Stimulated activated naive CD4-positive, alpha-beta T cell (primary cell): Measurements from ENCODE around the gene TREML2.

ENCODE experiments used
- DNase-seq, 6 experiments: peaks; one replicate each; lab custom pipeline; 2025; lab: John Stamatoyannopoulos, UW

TREML2 gene

DNA sequence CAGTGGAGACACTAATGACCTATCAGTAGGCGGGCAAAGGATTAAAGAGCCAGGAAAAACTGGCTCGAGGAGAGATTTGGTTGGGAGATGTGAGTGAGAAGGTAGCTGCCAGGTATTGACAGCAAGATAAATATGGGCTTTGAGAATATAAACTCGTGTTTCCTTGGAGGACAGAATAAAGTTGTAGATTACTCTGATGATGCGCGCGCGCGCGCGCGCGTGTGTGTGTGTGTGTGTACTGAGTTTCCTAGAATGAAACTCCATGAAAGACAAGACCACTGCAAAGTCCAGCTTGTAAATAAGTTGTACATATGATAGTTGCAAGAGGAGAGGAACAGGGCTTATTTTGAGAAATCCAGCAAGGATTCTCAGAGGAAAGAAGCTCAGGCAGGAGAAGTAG lies 24.8 kb downstream of the TREML2 start:
- DNase-seq, result no peak

DNA sequence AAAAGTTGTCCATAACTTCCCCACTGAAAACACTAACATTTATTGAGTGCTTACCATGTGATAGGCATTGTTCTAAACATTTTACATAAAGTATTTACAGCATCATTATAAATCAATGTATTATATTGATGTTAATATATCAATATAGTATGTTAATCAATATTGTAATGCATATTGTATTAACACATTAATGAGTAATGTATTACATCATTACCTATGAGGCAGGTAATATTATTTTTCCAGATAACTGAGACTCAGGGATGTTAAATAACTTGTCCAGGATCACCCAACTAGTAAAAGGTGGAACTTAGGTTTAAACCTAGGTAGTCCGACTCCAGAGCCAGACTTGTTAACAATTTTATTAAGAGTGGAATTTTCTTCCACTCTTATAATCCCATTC lies 25.9 kb downstream of the TREML2 start:
- DNase-seq, result no peak

DNA sequence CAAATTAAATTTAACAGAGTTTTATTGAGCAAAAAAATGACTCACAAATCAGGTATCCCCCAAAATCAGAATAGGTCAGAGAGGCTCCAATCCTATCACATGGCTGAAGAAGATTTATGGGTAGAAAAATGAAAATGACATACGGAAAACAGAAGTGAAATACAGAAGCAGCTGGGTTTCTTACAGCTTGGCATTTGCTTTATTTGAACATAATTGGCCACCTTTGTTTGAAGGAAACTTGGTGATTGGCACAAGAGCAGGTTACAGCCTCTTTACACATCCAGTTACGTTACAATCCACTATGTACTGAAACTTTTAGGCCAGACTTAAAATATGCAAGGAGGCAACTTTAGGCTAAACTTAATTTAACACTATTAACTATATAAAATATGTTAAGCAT lies 26.3 kb downstream of the TREML2 start:
- DNase-seq, result no peak

DNA sequence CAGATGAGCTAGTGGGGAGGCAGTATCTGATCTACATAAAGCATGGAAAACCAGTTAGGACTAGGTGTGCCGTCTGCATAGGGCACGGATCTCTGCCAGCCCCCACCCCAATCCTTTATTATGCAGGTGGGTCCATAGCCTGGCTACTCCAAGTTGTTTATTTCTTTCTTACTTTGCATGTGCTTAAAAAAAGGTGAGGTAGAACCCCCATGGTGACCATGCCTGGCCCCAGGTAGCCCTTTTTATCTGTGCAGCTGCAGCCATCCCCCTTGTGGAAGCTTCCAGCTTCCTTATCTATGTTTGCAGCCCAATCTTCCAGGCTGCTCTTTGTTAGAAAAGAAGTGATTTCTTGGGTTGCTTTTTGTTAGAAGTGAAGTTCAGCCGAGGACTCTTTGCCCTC lies 29.0 kb downstream of the TREML2 start:
- DNase-seq, result no peak

DNA sequence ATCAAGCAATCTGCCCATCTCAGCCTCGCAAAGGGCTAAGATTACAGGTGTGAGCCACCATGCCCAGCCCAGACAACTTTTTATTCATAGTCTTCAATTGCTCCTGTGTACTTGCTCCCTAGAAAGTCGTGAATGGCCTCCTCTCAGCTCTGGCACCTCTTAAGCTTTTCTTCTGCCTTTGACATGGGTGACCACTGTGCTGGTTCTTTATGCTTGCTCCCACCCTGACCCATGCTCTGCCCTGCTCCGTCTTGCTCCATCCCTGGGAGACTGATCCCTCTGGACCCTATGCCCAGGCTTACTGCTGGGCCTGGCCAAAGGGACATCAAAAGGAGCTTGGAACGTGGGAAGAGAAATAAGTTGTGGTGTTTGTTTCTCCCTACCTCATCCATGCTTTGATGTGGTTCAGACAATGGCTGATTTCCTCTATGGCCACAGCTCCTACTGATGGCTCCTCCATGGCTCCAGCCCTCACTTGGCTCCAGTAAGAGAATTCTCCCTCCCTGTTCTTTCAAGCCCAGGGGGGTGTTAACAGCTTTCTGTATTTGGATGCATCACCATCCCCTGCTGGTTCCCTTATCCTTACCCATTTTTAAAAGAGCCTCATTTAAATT lies 30.3 kb downstream of the TREML2 start:
- no peak for DNase-seq

DNA sequence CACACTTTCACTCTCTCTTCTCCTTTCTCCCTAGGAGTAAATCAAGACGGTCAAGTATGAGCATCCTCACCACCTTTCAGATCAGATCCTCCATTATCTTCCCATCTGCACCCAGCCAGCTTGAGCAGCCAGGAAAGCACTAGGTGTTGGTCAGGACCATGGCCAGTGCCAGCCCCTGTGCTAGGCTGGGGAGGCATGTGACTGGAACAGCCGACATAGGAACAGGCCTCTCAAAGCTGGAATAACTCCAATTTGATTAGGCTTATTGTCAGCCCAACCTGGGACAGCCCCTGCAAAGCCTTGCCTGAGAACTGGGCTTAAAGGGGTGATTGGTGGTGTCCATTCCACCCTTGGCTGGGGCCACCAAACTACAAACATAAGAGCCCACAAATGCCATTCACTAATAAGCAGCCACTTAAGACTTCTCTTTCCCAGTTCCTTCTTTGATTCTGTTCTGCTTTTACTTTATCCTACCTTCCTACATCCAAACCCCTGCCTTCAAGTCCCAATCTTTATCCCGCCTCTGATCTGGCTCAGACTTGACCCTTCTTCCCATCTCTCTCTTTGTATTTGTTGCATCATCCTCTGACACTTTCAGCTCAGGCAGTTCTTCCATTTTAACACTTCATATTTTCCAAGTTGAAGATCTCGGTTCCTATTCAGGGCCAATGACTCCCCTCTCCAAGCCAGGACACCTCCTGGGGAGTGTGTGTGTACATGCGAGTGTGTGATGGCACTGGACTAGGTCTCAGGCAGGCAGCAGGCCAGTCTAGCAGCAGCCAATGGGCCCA lies 33.6 kb downstream of the TREML2 start:
- no peak for DNase-seq

DNA sequence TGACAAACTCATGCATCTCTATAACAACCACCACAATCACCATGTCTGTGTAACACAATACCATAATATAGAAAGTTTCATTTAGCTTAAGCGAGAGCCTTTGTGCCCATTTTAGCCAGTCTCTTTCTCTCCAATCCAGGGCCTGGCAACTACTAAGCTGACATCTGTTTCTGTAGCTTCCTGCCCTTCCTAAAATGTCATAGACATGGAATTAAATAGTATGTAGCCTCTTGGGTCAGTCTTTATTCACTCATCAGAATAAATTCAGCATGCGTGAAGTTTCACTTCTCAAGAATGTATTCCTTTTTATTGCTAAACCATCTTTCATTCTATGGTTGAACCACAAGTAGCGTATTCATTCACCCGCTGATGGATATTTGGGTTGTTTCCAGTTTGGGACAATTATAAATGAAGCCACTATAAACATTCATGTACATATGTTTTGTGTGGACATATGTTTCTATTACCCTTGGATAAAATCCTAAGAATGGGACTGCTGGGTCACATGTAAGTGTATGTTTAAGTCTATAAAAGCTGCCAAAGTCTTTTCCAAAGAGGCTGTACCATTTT lies 36.3 kb downstream of the TREML2 start:
- no peak for DNase-seq

DNA sequence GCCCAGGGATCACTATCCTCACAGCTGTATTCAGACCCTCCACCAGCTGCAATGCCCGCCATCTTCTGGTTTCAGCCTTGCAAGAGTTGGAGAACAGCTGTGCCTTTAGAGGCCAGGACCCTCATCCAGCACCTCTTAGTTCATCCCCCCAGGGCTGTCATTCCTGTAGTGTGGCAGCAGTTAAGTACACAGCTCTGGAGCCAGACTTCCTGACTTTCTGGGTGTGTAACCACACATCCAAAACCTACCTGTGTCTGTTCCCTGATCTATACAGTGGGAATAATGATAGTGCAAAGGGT lies 37.6 kb downstream of the TREML2 start:
- DNase-seq, result no peak

DNA sequence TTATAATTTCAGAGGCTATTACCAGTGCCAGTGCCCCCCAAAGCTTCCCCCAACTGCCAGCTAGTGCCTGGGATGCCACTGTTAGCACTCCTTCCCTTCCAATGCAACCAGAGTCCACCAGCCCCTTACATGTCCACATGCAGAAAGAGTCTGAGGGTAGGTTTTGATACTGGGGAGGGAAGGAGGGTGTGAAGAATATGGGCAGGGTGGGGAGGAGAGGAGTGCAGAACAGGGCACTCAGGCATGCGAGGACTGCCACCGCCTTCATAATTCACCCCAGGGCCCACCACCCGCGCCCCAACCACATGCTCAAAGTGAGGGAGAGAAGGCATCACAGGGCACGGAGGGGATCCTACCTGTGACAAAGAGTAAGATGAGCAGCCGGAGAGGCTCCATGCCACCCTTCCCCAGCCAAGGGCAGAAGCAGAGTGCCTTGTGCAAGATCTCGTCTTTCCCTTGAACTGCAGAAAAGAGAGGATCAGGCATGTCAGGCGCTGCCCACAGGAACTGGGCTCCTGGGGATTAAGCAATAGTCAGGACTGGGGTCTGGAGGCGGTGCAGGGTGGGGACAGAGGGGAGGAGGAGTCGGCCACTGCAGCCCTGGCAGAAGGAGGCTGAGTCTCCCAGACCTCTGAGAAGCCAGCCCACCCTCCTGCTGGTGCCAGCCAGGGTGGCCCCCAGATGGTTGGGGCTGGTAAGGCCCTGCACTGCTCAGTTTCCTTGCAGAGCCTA lies 38.1 kb downstream of the TREML2 start, which contains the start of gene TREM2:
TREM2 (minus strand) TSS at position 430 of the 732 bp plus-strand sequence; CDS start at position 396, 34 bp downstream.
- DNase-seq, result no peak

DNA sequence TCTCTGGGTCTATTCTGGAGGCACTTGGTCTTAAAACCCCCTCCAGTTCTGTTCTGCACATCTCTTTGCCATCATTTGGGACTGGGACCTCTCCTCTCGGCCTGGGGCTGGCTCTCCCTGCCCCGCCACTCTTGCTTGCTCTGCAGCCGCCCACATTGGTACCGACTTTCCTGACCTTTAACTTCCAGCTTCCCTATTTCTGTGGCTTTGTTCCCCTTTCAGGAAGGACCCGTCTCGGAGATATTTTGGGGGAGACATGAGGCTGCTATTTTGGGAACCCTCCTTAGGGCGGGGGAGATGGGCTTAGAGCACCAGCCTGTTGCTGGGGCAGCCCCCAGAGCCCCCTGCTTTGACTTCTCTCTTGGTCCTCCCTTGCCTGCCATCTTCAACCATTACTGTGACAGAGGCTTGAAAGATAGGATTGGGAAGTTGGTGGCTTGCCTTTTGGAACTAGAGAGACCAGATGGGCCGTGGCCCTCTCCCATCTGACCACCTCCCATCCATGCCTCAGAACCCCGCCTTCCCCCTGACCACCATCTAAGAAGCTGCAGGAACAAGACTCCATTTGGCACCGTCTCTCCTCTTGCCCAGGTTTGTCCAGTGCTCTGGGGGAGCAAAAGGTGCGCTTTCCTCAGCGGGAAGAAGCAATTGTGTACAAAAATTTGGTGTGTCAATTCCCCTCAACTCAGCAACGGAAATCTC lies 38.9 kb downstream of the TREML2 start:
- DNase-seq, result no peak

DNA sequence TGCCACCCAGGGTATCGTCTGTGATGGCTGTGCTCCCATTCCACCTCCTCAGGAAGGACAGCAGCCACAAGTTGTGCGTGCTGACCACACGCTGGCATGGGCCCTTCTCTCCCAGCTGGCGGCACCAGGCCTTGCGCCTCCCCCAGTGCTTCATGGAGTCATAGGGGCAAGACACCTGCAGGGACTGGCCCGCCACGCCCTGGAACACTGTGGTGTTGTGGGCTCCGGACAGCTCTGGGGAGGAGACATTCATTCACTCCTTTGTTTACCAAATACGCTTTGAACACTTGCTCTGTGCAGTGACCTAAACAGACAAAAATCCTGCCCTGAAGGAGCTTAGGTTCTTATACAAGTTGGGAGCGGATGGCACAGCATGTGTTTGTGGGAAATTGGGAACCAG lies 39.6 kb downstream of the TREML2 start:
- no peak for DNase-seq

DNA sequence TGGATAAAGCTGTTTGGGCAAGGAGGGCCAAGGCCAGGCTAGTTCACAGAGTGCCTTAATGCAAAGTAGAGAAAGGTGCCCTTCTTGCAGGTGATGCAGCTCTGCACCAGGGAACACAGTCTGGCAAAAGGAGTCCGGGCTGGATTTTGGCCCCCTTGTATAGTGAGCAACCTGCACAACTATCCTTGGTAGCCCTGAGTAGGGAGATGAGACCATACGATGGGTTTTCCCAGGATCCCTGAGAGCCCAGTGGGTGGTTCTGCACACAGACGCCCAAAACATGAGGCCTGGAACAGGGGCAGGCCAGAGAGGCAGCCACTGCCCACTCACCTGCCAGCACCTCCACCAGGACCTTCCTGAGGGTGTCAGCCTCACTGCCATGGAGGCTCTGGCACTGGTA lies 40.0 kb downstream of the TREML2 start:
- DNase-seq, result no peak

DNA sequence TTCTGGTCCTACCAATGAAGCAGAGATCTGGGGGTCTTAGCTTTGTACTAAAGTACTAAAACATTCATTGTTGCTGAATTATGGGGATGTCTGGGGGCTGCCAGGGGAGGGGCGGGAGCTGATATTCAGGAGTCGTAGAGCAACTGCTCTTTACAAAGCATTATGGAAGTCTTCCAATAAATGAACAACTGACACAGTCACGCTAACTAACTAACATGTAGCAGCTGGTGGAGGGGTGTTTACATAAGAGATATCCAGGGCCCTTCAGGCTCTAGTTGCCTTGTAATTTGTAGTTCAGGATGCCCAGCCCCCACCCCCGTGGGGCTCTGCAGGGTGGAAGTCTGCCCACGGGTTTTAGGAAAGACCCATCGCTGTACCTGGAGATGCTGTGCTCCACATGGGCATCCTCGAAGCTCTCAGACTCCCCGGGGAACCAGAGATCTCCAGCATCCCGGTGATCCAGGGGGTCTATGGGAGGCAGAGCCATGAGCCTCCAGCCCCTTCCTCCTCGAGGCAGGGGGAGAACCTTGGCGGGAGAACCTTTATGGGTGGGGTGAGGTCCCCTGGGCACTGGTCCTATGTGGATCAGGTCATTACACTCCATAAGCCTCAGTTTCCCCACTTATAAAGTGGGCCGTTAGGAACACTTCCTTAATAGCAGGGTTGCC lies 41.4 kb downstream of the TREML2 start:
- no peak for DNase-seq

DNA sequence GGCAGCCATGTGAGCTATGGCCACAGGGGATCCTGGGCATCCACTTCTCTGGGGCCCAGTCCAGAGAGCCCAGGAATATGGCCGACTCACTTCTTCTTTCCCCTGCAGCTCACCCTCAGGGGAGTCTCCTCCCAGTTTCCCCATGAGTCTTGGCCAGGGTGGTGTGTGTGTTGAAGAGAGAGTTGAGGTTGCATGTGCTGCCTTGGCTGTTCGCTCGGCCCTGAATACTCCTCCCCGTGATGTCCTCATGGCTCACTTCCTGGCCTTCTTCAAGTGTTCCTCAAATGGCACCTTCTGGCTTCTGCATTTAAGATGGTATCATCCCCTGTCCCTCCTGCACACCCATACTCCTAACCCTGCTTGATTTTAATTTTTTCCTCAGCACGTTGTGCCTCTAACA lies 43.6 kb downstream of the TREML2 start:
- DNase-seq, result no peak

DNA sequence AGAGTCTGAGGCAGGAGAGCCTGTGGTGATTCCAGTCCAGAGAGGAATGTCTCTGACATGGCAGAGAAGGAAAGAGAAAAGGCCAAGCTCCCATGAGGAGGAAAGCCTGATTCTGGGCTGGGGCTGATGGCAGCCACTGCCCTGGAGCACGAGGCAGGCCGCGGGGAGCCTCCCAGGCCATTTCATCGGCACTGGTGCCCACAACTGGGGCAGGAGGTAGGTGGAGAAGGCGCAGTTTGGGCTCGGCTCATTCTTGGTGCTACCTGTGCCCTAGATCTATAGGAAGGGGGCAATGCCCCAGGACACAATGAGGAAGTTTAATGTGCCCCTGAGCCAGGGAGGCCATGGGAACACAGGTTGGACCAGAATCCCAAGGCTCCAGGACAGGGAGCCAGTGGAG lies 44.2 kb downstream of the TREML2 start:
- no peak for DNase-seq

DNA sequence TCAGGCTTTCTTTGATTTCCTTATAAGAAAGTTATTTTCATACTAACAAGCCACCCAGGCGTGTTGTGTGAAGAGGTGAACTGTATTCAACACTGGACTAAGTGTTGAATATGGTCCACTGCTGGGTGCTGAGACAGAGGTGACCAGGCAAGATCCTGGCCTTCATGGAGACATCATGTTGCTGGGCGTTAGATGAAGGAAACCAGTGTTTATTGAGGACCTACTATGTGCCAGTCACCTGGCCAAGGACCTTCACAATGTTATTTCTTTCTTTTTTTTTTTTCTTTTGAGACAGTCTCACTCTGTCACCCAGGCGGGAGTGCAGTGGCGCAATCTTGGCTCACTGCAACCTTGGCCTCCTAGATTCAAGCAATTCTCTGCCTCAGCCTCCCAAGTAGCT lies 44.9 kb downstream of the TREML2 start:
- no peak for DNase-seq

DNA sequence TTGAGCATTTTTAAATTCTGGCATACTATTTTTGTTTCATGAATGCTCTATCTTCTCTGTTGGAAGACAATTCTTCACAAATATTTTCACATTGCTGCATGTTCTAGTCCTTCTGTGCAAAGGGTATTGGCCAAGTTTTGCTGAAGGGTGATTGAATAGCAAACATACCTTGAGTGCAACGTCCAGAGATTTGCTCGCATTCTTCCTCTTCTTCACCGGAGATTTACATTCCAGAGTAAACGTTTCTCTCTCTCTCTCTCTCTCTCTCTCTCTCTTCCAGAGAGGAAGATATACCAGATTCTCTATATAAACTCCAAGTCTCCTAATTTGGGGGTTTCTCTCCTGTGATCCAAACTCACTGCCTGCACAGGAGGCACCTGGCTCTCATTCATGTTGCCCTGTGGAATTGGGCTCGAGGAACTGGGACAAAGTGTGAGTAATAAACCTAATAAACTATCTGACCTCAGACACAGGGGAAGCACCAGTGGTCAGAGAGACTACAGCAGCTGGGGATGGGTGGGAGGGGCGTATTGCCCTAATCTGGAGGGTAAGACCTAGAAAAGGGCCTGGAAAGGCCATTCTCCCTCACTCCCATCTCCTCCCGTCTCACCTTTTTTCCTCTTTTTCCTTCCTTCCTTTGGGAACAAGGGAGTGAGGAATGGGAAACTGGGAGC lies 45.7 kb downstream of the TREML2 start:
- no peak for DNase-seq

DNA sequence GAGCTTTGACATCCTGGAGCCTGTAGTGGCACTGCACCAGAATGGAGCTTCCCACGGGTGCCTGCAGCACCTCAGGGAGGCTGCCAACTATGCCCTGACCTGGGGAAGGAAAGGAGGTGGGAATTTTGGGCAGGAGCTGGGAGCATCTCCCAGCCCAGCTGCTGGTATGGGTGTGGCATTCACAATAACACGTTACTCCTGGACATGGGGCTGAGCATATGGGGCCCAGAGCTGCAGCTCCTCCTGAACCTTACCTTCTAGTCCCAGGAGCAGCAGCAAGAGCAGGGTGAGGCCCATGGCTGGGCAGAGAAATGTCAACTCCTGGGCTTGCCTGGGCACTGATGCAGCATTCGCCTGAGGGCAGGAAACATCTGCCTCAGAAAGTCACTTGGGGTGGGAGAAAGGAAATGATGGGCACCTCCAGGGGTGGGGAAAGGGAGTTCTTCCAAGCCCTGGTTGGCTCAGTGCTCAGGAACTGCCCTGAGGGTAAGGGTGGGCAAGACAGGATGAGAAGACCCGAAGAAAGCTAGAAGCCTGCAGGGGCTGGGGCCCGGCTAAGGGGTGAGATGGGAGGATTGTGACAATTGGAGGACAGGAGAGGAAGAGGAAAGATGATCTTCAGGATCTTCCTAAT lies 46.8 kb downstream of the TREML2 start, which contains the start of gene TREML1:
TREML1 (minus strand) TSS at position 356 of the 634 bp plus-strand sequence; CDS start at position 297, 59 bp downstream.
- DNase-seq, result no peak

DNA sequence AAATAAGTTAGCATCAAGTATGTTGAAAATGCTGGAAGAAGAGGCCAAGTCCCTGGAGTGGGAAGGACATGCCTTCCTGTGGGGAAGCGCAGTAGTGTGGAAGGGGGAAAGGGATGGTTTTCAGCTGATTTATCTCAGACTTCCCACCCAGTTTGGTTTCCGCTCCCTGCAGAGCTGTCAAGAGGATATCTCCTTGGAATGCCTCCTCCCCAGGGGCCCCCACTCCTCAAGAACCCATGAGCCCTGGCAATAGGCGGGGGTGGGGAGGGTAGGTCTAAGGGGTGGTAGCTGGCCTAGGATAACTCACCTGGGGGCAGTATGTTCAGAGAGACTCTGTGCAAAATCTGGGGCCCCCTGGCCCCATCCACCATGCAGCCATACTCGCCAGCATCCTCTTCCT lies 47.5 kb downstream of the TREML2 start:
- no peak for DNase-seq

DNA sequence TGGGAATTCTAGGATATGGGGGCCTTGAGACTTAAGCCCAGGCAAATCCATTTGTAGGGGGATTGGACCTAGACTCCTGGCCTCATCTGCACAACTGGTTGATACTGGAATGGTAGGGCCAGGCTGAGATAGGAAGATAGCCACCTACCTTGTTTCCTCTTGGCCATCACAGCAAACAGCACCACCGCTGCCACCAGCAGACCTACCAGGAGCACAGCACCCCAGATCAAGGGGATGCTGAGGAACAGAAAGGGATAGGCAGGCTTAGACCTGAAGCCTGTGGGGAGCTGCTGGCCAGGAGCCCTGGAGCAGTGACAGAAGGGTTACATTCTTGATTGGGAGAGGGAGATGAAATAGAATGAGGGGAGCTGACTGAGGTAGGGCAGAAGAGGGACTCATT lies 50.3 kb downstream of the TREML2 start:
- DNase-seq, result no peak

DNA sequence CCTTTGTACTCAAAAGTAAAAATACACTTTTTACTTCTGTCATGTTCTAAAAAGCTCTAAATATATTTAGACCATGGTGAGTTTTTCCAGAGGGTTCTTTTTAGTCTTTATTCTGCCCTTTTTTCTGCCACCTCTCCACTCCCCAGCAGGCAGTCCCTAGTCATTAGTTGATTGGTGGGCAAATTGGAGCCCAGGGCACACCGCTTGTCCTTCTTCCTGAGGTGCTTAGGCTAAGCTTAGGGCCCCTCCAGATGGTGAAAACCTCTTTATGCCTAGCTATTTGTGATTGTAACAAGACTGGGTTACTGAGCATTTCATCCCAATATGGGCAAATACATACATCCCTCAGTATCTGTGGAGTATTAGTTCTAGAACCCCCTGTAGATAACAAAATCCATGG lies 53.0 kb downstream of the TREML2 start:
- DNase-seq, result no peak
